HCT116 (cell line): ENCODE data around the gene CYP1A2. TPM values are rescaled to one million over a fixed set of nuclear protein-coding genes. Genes with fewer than 3 reads are reported as not detected.

ENCODE experiments used
- ATAC-seq: fragments of 200-7000 bp; cut with Tn5 transposase; 2 replicates; pipeline ENCODE4 v1.9.1; 2020; ENCODE audit warnings: mild to moderate bottlenecking, moderate library complexity
- BruUV-seq: library from RNA; stranded (reverse); fragments of 400-500 nt; replicated peaks from 2 replicates; lab custom pipeline; 2021; lab: Mats Ljungman, UMichigan
- CTCF ChIA-PET: fragments of 300-600 bp; sonication (Branson Sonifier 250); formaldehyde crosslinking; loops from one replicate; lab custom pipeline; 2021; ENCODE audit warnings: antibody characterized with exemption; lab: Charles Lee
- POLR2A ChIA-PET: fragments of 300-600, 350-600 bp; sonication (Branson Sonifier 250); formaldehyde crosslinking; loops from one replicate; lab custom pipeline; 2021; ENCODE audit warnings: antibody characterized with exemption; lab: Charles Lee
- RAD21 ChIA-PET, 2 experiments: fragments of 300-600 bp; sonication (Branson Sonifier 250); formaldehyde crosslinking; loops; one replicate each; lab custom pipeline; 2023; ENCODE audit warnings: low total read pairs in 2 of 2; ENCODE audit not compliant: uncharacterized antibody in 2 of 2, unreplicated experiment in 2 of 2, low non-redundant PET in 1 of 2; lab: Charles Lee
- DNase-seq: peaks from one replicate; pipeline ENCODE4 v3.0.0-alpha.2; 2010; ENCODE audit warnings: low read depth, low spot score
- H2AFZ ChIP-seq: fragments of 200-600 bp; shearing (Covaris generic), sonication (generic); 2 replicates; pipeline ENCODE4 v1.6.1; 2017; ENCODE audit warnings: low read depth, mixed run types, mixed read lengths, antibody characterized with exemption, low read length; ENCODE audit not compliant: poor library complexity, severe bottlenecking
- H3K27ac ChIP-seq: 2 replicates; pipeline ENCODE4 v1.5.1; 2012; ENCODE audit warnings: low read depth, low read length
- H3K27me3 ChIP-seq: fragments of 200-600 bp; sonication (generic); 2 replicates; pipeline ENCODE4 v1.6.1; 2016; ENCODE audit warnings: mixed run types, low read length, mixed read lengths; ENCODE audit not compliant: insufficient read depth
- H3K36me3 ChIP-seq, 2 experiments: fragments of 200-500 bp in 1 of 2; fragments of 200-600 bp in 1 of 2; sonication (Bioruptor generic) in 1 of 2; sonication (generic) in 1 of 2; 2 replicates each; pipeline versions ENCODE4 v1.5.1 to v1.6.1; 2014 to 2016; ENCODE audit warnings: low read length in 2 of 2, inconsistent platforms in 1 of 2, mixed read lengths in 1 of 2, mixed run types in 1 of 2; ENCODE audit not compliant: insufficient read depth in 2 of 2, control insufficient read depth in 1 of 2
- H3K4me1 ChIP-seq, 2 experiments: fragments of 200-600 bp in 1 of 2; sonication (generic) in 1 of 2; 2 replicates each; pipeline versions ENCODE4 v1.5.1 to v1.6.1; 2012 to 2017; ENCODE audit warnings: low read length in 2 of 2, inconsistent platforms in 1 of 2, mild to moderate bottlenecking in 1 of 2, mixed read lengths in 1 of 2, mixed run types in 1 of 2, moderate library complexity in 1 of 2; ENCODE audit not compliant: insufficient read depth in 2 of 2, control insufficient read depth in 1 of 2
- H3K4me2 ChIP-seq: fragments of 200-600 bp; sonication (generic); 2 replicates; pipeline ENCODE4 v1.6.1; 2017; ENCODE audit warnings: mixed run types, low read length, mixed read lengths
- H3K4me3 ChIP-seq, 2 experiments: fragments of 200-600 bp in 1 of 2; sonication (generic) in 1 of 2; replicated peaks in 1 of 2; 2 replicates each; pipeline ENCODE4 v1.5.1; 2011 to 2016; ENCODE audit warnings: low read length in 2 of 2, control low read depth in 1 of 2, low read depth in 1 of 2, mild to moderate bottlenecking in 1 of 2, mixed read lengths in 1 of 2, mixed run types in 1 of 2
- H3K79me2 ChIP-seq: fragments of 200-600 bp; sonication (generic); 2 replicates; pipeline ENCODE4 v1.6.1; 2017; ENCODE audit warnings: mild to moderate bottlenecking, mixed run types, low read length, moderate library complexity, mixed read lengths; ENCODE audit not compliant: insufficient read depth
- H3K9ac ChIP-seq: fragments of 200-600 bp; sonication (generic); 2 replicates; pipeline ENCODE4 v1.6.1; 2016; ENCODE audit warnings: low read length, mixed read lengths
- H3K9me2 ChIP-seq: fragments of 200-600 bp; sonication (generic), shearing (Covaris generic); 2 replicates; pipeline ENCODE4 v1.6.1; 2017; ENCODE audit warnings: mixed run types, mild to moderate bottlenecking, moderate library complexity; ENCODE audit not compliant: insufficient read depth
- H3K9me3 ChIP-seq, 2 experiments: fragments of 200-500 bp in 1 of 2; fragments of 200-600 bp in 1 of 2; sonication (Bioruptor generic) in 1 of 2; sonication (generic) in 1 of 2; 2 replicates each; pipeline ENCODE4 v1.6.1; 2014 to 2017; ENCODE audit warnings: low read length in 2 of 2, mixed read lengths in 2 of 2, inconsistent platforms in 1 of 2, low read depth in 1 of 2, mild to moderate bottlenecking in 1 of 2, mixed run types in 1 of 2, moderate library complexity in 1 of 2; ENCODE audit not compliant: control insufficient read depth in 1 of 2, insufficient read depth in 1 of 2
- H4K20me1 ChIP-seq: fragments of 200-600 bp; sonication (generic), shearing (Covaris generic); 2 replicates; pipeline ENCODE4 v1.6.1; 2017; ENCODE audit warnings: mixed run types, mild to moderate bottlenecking, moderate library complexity; ENCODE audit not compliant: insufficient read depth
- CEBPB ChIP-seq: IDR thresholded peaks from 2 replicates; pipeline ENCODE4 v1.6.1; 2012; ENCODE audit warnings: low read depth
- ELF1 ChIP-seq: IDR thresholded peaks from 2 replicates; pipeline ENCODE4 v1.6.1; 2012; ENCODE audit warnings: low read depth, borderline replicate concordance
- EZH2phosphoT487 ChIP-seq: fragments of 200-600 bp; IDR thresholded peaks from 2 replicates; pipeline ENCODE4 v1.6.1; 2018; ENCODE audit warnings: antibody characterized with exemption, borderline replicate concordance
- JUND ChIP-seq: IDR thresholded peaks from 2 replicates; pipeline ENCODE4 v1.6.1; 2012
- POLR2AphosphoS5 ChIP-seq: IDR thresholded peaks from 2 replicates; pipeline ENCODE4 v1.6.1; 2011; ENCODE audit warnings: mild to moderate bottlenecking, low read depth, low read length, moderate library complexity
- RAD21 ChIP-seq: IDR thresholded peaks from 2 replicates; pipeline ENCODE4 v1.6.1; 2012; ENCODE audit warnings: low read depth, mild to moderate bottlenecking
- TCF7L2 ChIP-seq: IDR thresholded peaks from 2 replicates; pipeline ENCODE4 v1.7.0; 2011; ENCODE audit warnings: borderline replicate concordance, inconsistent platforms; ENCODE audit not compliant: insufficient read depth, insufficient read length; ENCODE audit errors: extremely low read depth
- ZNF274 ChIP-seq: fragments of 200-500 bp; sonication (Bioruptor generic); IDR thresholded peaks from 2 replicates; pipeline ENCODE4 v1.6.1; 2014; ENCODE audit warnings: mild to moderate bottlenecking, low read depth, low read length, inconsistent platforms
- intact Hi-C: fragments of 100-400 bp; cut with micrococcal nuclease; formaldehyde crosslinking; loops from 2 replicates; pipeline ENCODE4 v1.10.0; 2022
- total RNA-seq: library from RNA; stranded (reverse); gene quantifications from one replicate; pipeline ENCODE4 v1.2.1, GENCODE V29; 2021; ENCODE audit not compliant: unreplicated experiment
- TF ChIP-seq, protein P1 (sequence below): IDR thresholded peaks from 2 replicates; pipeline ENCODE4 v1.6.1; 2012
- TF ChIP-seq, protein P2 (sequence below): IDR thresholded peaks from 2 replicates; pipeline ENCODE4 v1.6.1; 2012
- TF ChIP-seq, protein P3 (sequence below): IDR thresholded peaks from 2 replicates; pipeline ENCODE4 v1.6.1; 2011; ENCODE audit warnings: mild to moderate bottlenecking, low read length, moderate library complexity; ENCODE audit not compliant: insufficient replicate concordance; ENCODE audit errors: extremely low read depth

CYP1A2 gene
- total RNA-seq, 1 experiment from 2014 or later = not detected

DNA sequence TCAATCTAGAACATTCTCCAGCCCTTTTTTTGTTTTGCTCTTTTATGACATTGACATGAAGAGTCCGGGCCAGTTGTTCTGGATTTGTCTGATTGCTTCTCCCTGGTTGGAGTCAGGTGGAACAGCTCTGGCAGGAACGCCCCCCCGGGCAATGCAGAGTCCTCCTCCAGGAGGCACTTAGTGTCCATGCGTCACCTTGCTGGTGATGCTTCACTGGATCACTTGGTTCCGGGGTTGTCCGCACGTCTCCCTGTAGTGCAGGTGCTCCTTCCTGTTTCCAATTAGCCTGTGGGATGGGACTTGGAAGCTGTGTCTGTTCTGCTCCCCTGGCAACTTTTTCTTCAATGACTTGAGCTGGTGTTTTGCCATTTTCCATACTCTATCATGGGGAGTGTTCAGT lies 43.0 kb downstream of the CYP1A2 start:
- TF ChIP-seq RAD21 = no peak
- no peak for TF ChIP-seq TCF7L2
- no peak for TF ChIP-seq ZNF274
- no peak for TF ChIP-seq ELF1
- no peak for TF ChIP-seq POLR2AphosphoS5
- no peak for TF ChIP-seq EZH2phosphoT487
- TF ChIP-seq, all 23 proteins: peak for 0
- no TSS peak for BruUV-seq
- peaks cover 71% of the 10 kb centered on the region for H3K79me2 ChIP-seq
- H3K4me1 ChIP-seq = peaks cover 11 to 30% of the 10 kb centered on the region in 2 experiments
- H3K9me2 ChIP-seq = no peaks in the 10 kb centered on the region
- CTCF ChIA-PET = no interaction called here
- POLR2A ChIA-PET = no interaction called here
- H2AFZ ChIP-seq = no peak overlapping the region
- H3K27ac ChIP-seq = no peak overlapping the region
- ATAC-seq = no peak
- no peaks in the 10 kb centered on the region for H3K27me3 ChIP-seq
- no peak overlapping the region for H3K4me2 ChIP-seq
- RAD21 ChIA-PET = no interaction called here
- H3K36me3 ChIP-seq = no peaks in the 10 kb centered on the region; a peak in 1 of 4 replicates
- no peak overlapping the region for H3K4me3 ChIP-seq
- no peak overlapping the region for H3K9ac ChIP-seq
- intact Hi-C loops = no loop called here
- no peak for DNase-seq
- H3K9me3 ChIP-seq = no peaks in the 10 kb centered on the region
- H4K20me1 ChIP-seq = peaks cover 12% of the 10 kb centered on the region; the same call in 1 of the 2 replicates

DNA sequence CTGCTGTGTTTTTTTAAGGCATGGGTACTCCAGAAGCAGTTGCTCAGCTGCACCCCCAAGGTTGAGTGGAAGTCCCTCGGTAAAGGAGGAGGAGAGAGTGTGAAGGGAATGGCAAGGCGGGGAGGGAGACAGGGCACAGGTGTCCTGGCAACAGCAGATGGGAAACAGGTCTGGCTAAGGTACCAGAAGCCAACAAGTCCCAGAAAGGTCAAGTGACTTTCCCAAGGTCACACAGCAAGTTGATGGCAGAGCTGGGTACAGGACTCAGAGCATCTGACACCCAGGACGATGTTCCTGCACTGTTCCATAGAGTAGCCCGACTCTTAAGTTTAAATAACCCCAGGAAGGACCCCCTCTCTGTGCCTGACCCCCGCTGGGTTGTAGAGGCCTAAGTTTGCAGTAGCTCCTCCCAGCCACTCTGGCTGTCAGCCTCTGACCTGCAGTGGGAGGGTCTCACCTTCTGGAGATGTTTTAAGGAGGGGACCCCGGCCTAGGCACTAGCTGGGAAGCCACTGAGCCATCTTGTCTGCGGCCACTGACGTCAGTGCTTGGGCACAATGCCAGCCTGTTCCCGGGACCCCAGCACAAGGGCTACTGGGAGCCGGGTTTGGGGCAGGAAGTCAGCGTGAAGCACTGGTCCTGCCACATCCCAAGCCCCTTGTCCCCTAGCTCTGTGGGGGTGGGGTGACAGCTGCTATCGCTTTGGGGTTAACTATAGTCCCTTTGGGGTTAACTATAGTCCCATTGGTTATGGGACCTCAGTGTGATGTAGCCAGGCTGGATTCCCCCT lies 43.8 kb downstream of the CYP1A2 start:
- BruUV-seq = no TSS peak
- ChIA-PET RAD21 (no interaction called here), POLR2A (no interaction called here), CTCF (interaction anchor here (1.9 kb wide), 1 partner anchor 21 kb away, joined by 5 read pairs; no protein-coding TSS in a partner anchor)
- Histone ChIP-seq H2AFZ (no peak overlapping the region), H3K27ac (no peak overlapping the region), H3K9ac (no peak overlapping the region), H3K79me2 (peaks cover 64% of the 10 kb centered on the region), H3K9me3 (no peaks in the 10 kb centered on the region), H3K4me3 (no peak overlapping the region), H3K9me2 (no peaks in the 10 kb centered on the region), H3K4me2 (no peak overlapping the region), H3K4me1 (peaks cover 11 to 22% of the 10 kb centered on the region in 2 experiments), H3K36me3 (no peaks in the 10 kb centered on the region; a peak in 1 of 4 replicates), H3K27me3 (no peaks in the 10 kb centered on the region), H4K20me1 (peaks cover 12% of the 10 kb centered on the region; the same call in 1 of the 2 replicates)
- ATAC-seq (no peak), DNase-seq (no peak)
- TF ChIP-seq CEBPB (no peak), RAD21 (no peak), POLR2AphosphoS5 (no peak), JUND (no peak)
- TF ChIP-seq, protein P1, sequence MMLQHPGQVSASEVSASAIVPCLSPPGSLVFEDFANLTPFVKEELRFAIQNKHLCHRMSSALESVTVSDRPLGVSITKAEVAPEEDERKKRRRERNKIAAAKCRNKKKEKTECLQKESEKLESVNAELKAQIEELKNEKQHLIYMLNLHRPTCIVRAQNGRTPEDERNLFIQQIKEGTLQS = no peak
- TF ChIP-seq, protein P2, sequence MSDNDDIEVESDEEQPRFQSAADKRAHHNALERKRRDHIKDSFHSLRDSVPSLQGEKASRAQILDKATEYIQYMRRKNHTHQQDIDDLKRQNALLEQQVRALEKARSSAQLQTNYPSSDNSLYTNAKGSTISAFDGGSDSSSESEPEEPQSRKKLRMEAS = no peak
- TF ChIP-seq, protein P3, sequence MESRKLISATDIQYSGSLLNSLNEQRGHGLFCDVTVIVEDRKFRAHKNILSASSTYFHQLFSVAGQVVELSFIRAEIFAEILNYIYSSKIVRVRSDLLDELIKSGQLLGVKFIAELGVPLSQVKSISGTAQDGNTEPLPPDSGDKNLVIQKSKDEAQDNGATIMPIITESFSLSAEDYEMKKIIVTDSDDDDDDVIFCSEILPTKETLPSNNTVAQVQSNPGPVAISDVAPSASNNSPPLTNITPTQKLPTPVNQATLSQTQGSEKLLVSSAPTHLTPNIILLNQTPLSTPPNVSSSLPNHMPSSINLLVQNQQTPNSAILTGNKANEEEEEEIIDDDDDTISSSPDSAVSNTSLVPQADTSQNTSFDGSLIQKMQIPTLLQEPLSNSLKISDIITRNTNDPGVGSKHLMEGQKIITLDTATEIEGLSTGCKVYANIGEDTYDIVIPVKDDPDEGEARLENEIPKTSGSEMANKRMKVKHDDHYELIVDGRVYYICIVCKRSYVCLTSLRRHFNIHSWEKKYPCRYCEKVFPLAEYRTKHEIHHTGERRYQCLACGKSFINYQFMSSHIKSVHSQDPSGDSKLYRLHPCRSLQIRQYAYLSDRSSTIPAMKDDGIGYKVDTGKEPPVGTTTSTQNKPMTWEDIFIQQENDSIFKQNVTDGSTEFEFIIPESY = no peak
- intact Hi-C loops = no loop called here
